HepG2 (cell line): Measurements from ENCODE around the gene NOP9. TPM values are rescaled to one million over a fixed set of nuclear protein-coding genes. Genes with fewer than 3 reads are reported as not detected.

ENCODE experiments used
- DR1 ChIP-seq: sonication (generic); formaldehyde crosslinking; IDR thresholded peaks from 2 replicates; pipeline ENCODE4 v1.8.0; 2021; ENCODE audit warnings: mild to moderate bottlenecking, missing genetic modification reagents, inconsistent platforms
- FOXA1 ChIP-seq, 2 experiments: fragments of 450-650 bp in 1 of 2; sonication (generic) in 1 of 2; formaldehyde crosslinking in 1 of 2; IDR thresholded peaks; 2 replicates each; pipeline versions ENCODE4 v1.4.0 to v1.6.1; 2016 to 2020; ENCODE audit warnings: missing genetic modification reagents in 1 of 2
- FOXK2 ChIP-seq: fragments of 450-650 bp; IDR thresholded peaks from 2 replicates; pipeline ENCODE4 v1.6.1; 2016
- IRF9 ChIP-seq: sonication (generic); formaldehyde crosslinking; IDR thresholded peaks from 2 replicates; pipeline ENCODE4 v1.8.0; 2022; ENCODE audit warnings: missing genetic modification reagents, mild to moderate bottlenecking, borderline replicate concordance
- KLF9 ChIP-seq: IDR thresholded peaks from 2 replicates; pipeline ENCODE4 v1.6.1; 2016; ENCODE audit warnings: low read depth
- LCORL ChIP-seq, 2 experiments: fragments of 450-650 bp in 1 of 2; sonication (generic) in 1 of 2; formaldehyde crosslinking in 1 of 2; IDR thresholded peaks; 2 replicates each; pipeline versions ENCODE4 v1.5.0 to v1.6.1; 2017 to 2020; ENCODE audit warnings: antibody characterized with exemption in 1 of 2, missing genetic modification reagents in 1 of 2
- MLXIP ChIP-seq: sonication (generic); formaldehyde crosslinking; IDR thresholded peaks from 2 replicates; pipeline ENCODE4 v1.9.0; 2021; ENCODE audit warnings: missing genetic modification reagents, borderline replicate concordance
- POLR2AphosphoS2 ChIP-seq: IDR thresholded peaks from 2 replicates; pipeline ENCODE4 v1.6.1; 2011; ENCODE audit warnings: low read depth, low read length, improper control_type of control experiment
- SSRP1 ChIP-seq: IDR thresholded peaks from 2 replicates; pipeline ENCODE4 v1.6.1; 2016; ENCODE audit warnings: control low read depth
- ZBED4 ChIP-seq: sonication (generic); formaldehyde crosslinking; IDR thresholded peaks from 2 replicates; pipeline ENCODE4 v1.4.0; 2020; ENCODE audit warnings: missing genetic modification reagents, borderline replicate concordance
- ZBTB14 ChIP-seq: sonication (generic); formaldehyde crosslinking; IDR thresholded peaks from 2 replicates; pipeline ENCODE4 v1.4.0; 2020; ENCODE audit warnings: missing genetic modification reagents
- ZNF138 ChIP-seq: sonication (generic); formaldehyde crosslinking; IDR thresholded peaks from 2 replicates; pipeline ENCODE4 v1.5.0; 2020; ENCODE audit warnings: mild to moderate bottlenecking, low read depth, missing genetic modification reagents
- ZNF30 ChIP-seq: sonication (generic); formaldehyde crosslinking; IDR thresholded peaks from 2 replicates; pipeline ENCODE4 v1.5.0; 2020; ENCODE audit warnings: mild to moderate bottlenecking, missing genetic modification reagents
- ZNF430 ChIP-seq: sonication (generic); formaldehyde crosslinking; IDR thresholded peaks from 2 replicates; pipeline ENCODE4 v1.9.0; 2021; ENCODE audit warnings: mild to moderate bottlenecking, missing genetic modification reagents
- ZNF607 ChIP-seq: sonication (generic); formaldehyde crosslinking; IDR thresholded peaks from 2 replicates; pipeline ENCODE4 v1.5.1; 2020; ENCODE audit warnings: missing genetic modification reagents, mild to moderate bottlenecking, borderline replicate concordance
- ZNF776 ChIP-seq: sonication (generic); formaldehyde crosslinking; IDR thresholded peaks from 2 replicates; pipeline ENCODE4 v1.4.0; 2020; ENCODE audit warnings: mild to moderate bottlenecking, missing genetic modification reagents
- ZNF777 ChIP-seq: sonication (generic); formaldehyde crosslinking; IDR thresholded peaks from 2 replicates; pipeline ENCODE4 v1.4.0; 2020; ENCODE audit warnings: missing genetic modification reagents
- ZNF891 ChIP-seq: sonication (generic); formaldehyde crosslinking; IDR thresholded peaks from 2 replicates; pipeline ENCODE4 v1.5.0; 2020; ENCODE audit warnings: mild to moderate bottlenecking, missing genetic modification reagents
- ZSCAN25 ChIP-seq: sonication (generic); formaldehyde crosslinking; IDR thresholded peaks from 2 replicates; pipeline ENCODE4 v1.8.0; 2022; ENCODE audit warnings: mild to moderate bottlenecking, missing genetic modification reagents
- polyA plus RNA-seq, 8 experiments: library from polyadenylated mRNA; depleted of rRNA in 3 of 8; stranded (reverse) in 7 of 8; unstranded in 1 of 8; fragments of >200 nt; fragmentation: Illumina TruSeq in 4 of 8; extraction: Trizol in 4 of 8; gene quantifications; 2 replicates each; pipeline versions ENCODE4 v1.2.1 to v1.2.3, GENCODE V29; 2011 to 2016; ENCODE audit warnings: low read depth in 4 of 8, missing spikeins in 1 of 8, mixed read lengths in 1 of 8; ENCODE audit not compliant: insufficient read depth in 1 of 8
- total RNA-seq, 5 experiments: library from RNA; depleted of rRNA; stranded (reverse); fragments of >200 nt; fragmentation: Illumina TruSeq; extraction: Trizol; gene quantifications; 2 replicates each; pipeline ENCODE4 v1.2.3, GENCODE V29; 2016; ENCODE audit warnings: low read depth in 1 of 5

Gene NOP9
- total and polyA plus RNA-seq, 2 of the 13 experiments (the other 11 are each of a cell fraction or from before 2014, with no cell fraction given), result 24.5 to 61.6 TPM

GRCh38 chr14:24299255-24300191 lies at the start of gene NOP9, which contains the start of gene DHRS1 (continued):
- TF ChIP-seq LCORL (IDR thresholded peaks at IDR 0.05) (no peak), LCORL (CRISPR knock-in tag; IDR thresholded peaks at IDR 0.05) (peak; percentile 97), ZBED4 (CRISPR knock-in tag) (peak; percentile 96), ZNF138 (CRISPR knock-in tag) (peak; percentile 99), ZNF776 (CRISPR knock-in tag) (peak; percentile 73), IRF9 (CRISPR knock-in tag) (peak; percentile 99), KLF9 (CRISPR knock-in tag) (peak; percentile 100), ZNF777 (CRISPR knock-in tag) (peak; percentile 93), ZNF607 (CRISPR knock-in tag) (no peak; the same call in 1 of the 2 replicates), MLXIP (peak; percentile 55; the same call in 1 of the 2 replicates), ZNF430 (CRISPR knock-in tag) (no peak; the same call in none of the 2 replicates), ZBTB14 (CRISPR knock-in tag) (peak; percentile 61; the same call in 1 of the 2 replicates), DR1 (no peak; the same call in 1 of the 2 replicates), FOXA1 (IDR thresholded peaks at IDR 0.05) (no peak), FOXA1 (CRISPR knock-in tag; IDR thresholded peaks at IDR 0.05) (peak; percentile 51; the same call in 1 of the 2 replicates), ZNF30 (CRISPR knock-in tag) (peak; percentile 47; the same call in 1 of the 2 replicates), FOXK2 (peak; percentile 86), SSRP1 (CRISPR knock-in tag) (no peak; the same call in 1 of the 2 replicates), ZSCAN25 (CRISPR knock-in tag) (peak; percentile 86), POLR2AphosphoS2 (no peak), ZNF891 (CRISPR knock-in tag) (peak; percentile 98)
